ENCODE results near the gene DOCK3.
A peak's percentile ranks its signal among the peaks of the same experiment; 100 is the strongest.
"Not testable (repeated sequence)": the region's sequence is repeated elsewhere in the genome, so short reads cannot be mapped to it uniquely, and the experiment has no call there.

Gene DOCK3

DNA sequence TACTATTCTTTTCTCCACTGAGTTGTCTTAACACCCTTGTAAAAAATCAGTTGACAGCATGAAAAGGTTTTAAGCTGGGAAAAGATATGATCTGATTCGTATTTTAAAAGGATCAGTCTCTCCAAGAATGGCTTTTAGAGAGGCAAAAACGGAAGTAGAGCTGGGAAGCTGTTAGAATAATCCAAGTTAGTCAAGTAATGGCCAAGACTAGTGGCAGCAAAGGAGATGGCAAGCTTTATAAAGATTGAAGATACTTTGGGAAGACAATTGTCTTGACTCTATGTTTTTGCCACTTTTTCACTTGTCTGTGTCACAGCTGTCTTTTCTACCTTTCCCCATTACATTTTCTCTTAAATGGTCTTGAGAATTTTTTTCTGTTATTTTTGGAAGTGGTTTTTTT lies 466.8 kb downstream of the DOCK3 start:
- no peak for DNase-seq

DNA sequence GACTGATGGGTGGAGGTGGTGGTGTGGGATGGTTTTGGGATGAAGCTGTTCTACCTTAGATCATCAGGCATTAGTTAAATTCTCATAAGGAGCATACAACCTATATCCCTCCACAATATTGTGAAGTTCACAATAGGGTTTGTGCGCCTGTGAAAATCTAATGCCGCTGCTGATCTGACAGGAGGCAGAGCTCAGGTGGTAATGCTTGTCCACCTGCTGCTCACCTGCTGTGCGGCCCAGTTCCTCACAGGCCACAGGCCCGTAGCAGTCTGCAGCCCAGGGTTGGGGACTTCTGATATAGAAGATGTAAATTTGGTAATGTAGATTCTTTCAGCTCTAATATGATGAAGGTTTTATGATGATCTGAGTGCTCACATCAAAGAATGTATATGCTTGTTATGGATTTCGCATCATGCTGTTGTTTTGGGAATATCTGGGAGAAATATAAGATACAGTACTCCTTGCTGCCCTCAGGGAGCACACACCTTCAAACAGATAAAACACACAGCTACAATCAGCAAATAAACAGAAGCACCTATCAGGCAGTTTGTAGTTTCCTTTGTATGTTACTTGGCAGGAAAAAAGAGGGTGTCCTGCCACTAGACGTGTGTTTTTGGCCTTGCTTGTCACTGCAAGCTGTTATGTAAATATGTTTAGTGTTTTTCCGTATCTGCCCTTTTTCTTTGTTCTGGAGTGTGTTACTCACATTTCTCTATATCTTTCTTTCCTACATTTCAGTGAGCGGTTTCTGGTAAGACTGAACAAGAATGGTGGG lies 471.3 kb downstream of the DOCK3 start:
- no peak for DNase-seq

DNA sequence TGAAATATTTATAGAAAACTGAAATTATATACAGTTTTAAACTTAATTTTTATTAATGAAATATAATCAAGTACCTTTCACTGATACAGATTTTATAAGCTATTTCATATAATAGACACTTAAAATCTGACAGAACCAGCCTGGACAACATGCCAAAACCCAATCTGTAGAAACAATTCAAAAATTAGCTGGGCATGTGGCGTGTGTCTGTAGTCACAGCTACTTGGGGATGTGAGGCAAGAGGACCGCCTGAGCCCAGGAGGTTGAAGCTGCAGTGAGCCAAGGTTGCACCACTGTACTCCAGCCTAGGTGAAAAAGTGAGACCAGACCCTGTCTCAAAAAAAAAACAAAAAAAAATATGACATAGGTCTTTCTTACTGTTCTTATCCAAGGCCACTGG lies 472.1 kb downstream of the DOCK3 start:
- no peak for DNase-seq

DNA sequence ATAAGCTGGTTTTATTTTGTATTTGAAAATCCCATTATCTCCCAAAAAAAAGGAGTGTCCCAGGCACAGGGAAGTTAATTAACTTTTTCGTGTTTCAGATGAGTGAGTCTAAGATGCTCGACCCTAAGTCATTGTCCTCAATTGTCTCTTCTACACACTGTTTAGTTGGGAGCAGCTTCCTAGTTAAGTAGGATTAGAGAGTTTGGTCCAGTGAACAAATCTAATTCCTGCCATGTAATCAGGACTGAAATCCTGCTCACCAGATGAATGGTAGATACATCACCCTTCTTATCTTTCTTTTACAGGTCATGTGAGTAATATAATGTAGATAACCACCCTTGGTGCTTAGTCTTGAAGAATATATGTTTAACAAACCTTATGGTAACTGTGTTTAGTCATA lies 481.4 kb downstream of the DOCK3 start:
- no peak for DNase-seq

DNA sequence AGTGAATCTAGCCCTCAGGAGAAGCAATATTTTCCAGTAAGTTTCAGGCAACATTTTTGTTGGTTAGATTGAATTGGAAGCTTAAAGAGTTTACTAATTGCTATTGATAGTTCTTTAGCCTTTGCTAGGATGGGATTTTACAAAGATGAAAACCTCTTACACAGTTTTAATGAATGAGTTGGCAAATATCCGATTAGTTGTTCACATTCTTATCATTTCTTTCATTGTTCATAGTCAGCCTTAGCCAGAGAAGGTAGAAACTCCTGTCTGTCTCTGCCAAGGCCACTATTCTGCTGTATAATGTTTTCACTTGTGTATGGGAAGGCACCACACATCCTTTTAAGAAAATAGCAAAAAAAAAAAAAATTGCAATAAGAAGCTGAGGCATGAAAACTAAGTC lies 488.3 kb downstream of the DOCK3 start:
- peak; percentile 21 for DNase-seq

DNA sequence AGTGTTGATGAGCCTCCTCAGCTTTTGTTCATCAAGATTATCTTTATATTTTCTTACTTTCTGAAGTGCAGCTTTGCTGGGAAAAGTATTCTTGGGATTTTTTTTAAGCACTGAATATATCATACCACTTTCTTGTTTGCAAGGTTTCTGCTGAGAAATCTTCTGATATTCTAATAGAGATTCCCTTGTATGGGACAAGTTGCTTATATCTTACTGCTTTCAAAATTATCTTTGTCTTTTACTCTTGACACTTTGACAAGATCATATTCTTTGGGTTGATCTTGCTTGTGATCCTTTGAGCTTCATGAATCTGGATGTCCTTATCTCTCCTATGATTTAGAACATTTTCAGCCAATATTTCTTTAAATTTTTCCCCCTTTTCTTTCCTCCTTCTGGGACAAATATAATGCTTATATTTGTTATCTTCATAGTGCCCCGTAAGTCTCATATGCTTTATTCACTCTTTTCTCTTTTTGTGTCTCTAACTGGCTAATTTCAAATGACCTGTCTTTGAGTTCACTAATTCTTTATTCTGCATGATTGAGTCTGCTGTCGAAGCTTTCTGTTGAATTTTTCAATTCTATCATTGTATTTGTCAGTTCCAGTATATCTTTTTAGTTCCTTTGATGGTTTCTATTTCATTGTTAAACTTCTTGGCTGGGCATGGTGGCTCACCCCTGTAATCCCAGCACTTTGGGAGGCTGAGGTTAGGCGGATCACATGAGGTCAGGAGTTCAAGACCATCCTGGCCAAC lies 499.0 kb downstream of the DOCK3 start:
- no peak for DNase-seq

DNA sequence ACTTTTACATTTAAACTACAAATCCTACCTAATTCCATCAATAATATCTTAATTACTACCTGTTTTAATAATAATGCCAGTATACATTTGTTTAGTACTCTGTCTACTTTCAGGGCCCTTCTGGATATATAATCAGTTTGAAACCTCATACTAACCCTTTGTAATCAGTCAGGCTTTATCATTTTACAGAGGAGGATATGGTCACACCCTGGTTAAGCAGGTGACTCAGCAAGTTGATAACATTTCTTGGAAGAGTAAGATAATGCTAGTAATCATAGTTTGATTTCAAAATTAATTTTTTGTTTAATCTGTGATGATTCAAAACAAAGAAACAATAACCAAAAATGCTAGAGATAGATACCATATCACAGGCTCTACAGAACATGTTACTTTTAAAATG lies 502.2 kb downstream of the DOCK3 start:
- no peak for DNase-seq

DNA sequence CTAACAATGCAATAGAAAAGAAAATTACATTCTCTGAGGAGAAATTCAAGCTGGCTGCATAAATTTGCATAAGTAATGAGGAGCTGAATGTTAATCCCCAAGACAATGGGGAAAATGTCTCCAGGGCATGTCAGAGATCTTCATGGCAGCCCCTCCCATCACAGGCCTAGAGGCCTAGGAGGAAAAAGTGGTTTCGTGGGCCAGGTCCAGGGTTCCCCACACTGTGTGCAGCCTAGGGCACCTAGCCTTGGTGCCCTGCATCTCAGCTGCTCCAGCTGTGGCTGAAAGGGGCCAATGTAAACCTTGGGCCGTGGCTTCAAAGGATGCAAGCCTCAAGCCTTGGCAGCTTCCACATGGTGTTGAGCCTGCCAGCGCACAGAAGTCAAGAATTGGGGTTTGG lies 511.7 kb downstream of the DOCK3 start:
- not testable (repeated sequence) for DNase-seq

DNA sequence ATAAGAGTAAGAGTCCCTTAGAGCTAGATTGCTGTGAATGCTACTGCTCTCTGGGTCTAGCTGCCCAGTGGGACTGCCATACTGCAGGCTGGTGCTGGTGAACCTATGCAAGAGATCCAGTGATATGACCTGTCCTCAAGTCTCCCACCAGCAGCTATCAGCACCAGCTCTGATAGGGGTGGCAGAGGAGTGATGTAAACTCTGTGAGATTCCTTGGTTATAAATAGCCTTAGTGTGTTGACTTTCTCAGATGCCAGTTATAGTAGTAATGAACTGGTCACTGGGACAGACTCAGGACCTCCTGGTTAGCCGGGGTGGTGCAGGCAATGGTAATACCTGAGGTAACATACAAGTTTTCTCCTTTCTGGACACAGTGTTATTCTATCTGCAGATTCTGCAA lies 515.5 kb downstream of the DOCK3 start:
- no peak for DNase-seq

DNA sequence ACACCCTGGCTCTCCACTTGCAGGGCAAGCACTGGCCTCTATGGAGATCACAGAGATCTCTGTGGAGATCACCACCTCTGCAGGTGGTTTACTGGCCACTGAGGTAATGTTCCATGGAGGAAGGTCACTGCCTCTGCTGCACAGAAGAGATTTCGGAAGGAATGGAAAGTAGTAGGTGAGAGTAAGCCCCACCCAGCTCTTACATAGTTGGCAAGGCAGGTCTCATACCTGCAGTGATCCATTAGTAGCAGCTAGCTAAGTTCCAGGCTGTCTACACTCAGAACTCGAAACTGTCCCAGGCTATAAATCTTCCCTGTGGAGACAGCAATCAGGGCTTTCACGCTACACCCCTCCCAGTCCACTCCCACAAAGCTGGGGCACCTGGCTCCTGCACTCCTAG lies 516.1 kb downstream of the DOCK3 start:
- no peak for DNase-seq

DNA sequence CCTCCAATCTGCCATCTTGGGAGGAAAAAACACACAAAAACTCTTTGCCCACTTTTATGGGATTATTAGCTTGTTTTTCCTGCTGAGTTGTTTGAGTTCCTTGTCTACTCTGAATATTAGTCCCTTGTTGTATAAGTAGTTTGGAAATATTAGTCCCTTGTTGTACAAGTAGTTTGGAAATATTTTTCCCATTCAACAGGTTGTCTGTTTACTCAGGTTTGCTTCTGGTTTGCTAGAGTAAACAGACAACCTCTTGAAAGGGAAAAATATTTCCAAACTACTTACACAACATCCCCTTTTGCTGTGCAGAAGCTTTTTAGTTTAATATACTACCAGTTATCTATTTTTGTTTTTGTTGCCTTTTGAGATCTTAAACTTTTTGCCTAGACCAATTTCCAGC lies 517.0 kb downstream of the DOCK3 start:
- DNase-seq = no peak

DNA sequence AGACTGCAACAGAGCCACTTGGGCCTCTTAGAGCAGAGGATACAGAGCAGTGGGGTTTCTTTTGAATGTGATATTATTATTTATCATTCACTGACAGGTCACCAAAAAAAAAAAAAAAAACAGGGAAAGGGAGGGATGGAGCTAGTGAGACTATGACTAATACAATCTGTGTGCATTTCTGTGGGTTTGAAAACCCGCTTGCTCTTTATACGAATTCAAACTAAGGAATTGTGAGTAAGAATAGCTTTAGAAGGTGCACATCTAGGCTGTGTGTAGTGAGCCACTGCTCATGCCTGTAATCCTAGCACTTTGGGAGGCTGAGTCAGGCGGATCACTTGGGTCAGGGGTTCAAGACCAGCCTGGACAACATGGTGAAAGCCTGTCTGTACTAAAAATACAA lies 523.8 kb downstream of the DOCK3 start:
- DNase-seq = no peak

DNA sequence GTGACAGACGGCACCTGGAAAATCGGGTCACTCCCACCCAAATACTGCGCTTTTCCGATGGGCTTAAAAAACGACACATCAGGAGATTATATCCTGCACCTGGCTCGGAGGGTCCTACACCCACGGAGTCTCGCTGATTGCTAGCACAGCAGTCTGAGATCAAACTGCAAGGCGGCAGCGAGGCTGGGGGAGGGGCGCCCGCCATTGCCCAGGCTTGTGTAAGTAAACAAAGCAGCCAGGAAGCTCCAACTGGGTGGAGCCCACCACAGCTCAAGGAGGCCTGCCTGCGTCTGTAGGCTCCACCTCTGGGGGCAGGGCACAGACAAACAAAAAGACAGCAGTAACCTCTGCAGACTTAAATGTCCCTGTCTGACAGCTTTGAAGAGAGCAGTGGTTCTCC lies 524.6 kb downstream of the DOCK3 start:
- DNase-seq = not testable (repeated sequence)

DNA sequence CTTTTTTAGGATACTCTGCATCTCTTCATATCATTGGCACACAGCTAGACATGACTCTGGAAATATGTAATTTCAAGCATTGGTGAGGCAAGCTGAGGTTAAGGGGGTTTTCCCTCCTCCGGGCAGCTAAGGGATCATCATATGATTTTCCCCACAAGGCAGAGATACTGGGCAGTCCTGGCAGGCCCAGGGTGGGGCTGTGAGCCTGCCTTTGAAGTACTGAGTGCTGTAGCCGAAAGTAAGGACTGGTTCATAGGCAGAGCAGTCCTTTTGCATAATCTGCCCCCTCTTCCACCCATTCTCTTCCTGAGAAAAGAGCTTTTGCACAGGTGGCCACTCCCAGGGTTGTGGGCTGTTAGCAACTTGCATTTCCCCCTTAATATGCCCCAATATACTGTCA lies 541.6 kb downstream of the DOCK3 start:
- no peak for DNase-seq

DNA sequence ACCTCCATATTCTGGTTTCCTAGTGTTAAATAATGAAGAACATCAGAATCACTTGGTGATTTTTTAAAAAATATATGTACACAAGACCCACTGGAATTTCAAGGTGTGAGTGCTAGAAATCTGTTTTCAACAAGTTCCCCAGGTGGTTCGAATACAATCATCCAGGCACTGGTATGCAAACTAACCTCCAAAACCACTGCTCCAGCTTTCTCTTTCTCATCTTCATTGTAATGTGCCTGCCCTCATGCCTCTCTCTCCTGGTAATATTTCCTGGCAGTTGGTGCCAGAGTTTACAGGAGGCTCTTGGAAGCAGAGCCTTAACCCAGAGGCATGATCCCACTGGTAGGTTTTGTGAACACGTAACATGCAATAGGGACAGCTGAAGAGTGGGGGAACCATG lies 547.2 kb downstream of the DOCK3 start:
- no peak for DNase-seq

DNA sequence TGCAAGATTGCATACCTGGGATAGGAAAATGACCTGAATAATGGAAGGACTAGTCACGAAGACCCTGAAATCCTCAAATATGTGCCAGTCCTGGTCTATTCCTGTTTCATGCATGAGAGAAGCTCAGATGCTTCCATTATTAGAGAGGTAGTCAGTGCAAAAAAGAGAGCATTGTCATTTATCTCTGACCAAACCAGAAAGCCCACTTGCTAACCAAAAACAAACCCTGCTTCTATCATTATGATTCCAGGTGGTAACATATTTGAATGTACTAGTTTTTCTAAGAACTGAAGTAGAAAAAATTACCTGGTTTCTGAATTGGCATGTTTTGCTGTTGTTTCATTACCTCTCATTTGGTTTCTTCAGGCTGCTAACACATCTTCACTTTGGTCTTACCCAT lies 549.6 kb downstream of the DOCK3 start:
- no peak for DNase-seq

DNA sequence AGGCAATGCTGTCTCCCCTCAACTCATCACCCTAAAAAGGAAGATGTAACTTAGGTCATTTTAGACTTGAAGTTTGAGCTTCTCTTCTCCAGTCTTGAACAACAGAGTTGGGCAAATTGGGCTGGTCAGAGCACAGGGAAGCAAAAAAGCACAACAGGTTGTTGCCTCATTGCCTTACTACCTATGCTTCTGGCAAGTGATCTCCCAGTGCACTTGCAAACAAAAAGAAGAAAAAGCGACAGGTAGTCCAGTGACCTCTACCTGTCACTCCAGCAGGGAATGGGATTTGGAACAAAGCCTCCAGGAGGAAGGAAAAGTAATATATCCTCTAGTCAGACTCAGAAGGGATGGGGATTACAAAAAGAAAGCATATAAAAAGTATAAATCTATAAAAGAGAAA lies 550.1 kb downstream of the DOCK3 start:
- DNase-seq = no peak

DNA sequence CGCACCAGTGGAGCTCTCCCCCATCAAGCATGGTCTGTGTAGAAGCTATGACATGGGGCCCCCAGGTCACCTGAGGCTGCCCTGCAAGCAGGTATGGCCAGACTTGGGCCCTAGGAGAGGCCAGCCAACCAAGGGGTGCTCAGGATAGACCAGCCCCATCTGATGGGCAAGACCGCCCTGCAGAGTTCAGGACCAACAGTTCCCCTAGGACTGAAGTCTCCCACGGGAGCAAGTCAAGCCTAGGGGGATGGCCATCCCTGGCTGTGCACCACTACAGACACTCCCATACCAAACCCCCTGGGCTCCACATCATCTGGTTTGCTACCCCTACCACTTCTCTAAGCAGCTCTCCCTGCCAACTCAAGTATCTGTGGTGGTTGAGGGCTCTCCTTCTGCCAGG lies 568.2 kb downstream of the DOCK3 start:
- DNase-seq = no peak

DNA sequence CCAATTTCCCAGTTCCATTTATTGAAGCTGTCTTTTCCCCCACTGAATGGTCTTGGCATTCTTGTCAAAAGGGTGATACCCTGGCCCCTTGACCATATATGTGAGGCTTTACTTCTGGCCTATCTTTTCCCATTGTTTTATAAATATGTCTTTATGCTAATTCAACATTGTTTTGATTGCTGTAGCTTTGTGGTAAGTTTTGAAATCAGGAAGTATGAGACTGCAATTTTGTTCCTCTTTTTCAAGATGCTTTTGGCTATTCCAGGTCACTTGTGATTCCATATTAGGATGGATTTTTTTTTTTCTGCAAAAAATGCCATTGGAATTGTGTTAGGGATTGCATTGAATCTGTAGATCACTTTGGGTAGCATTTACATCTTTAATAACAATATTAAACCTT lies 569.2 kb downstream of the DOCK3 start:
- DNase-seq = no peak

DNA sequence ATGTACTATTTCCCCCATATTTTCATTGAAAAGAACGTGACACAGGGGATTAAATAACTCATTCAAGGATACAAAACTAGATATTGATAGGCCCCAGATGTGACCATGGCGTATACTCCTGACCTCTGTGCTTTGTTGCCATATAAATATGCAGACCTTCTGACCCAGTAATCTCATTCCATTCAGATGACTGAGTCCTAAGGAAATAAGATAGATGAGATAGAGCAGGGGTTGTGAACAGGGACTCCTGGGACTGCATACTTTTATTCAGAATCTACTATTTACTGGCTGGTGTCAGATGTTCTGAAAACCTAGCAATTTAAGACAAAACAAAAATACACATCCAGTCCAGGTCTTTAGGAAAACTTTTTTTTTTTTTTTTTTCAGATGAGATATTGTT lies 571.1 kb downstream of the DOCK3 start:
- DNase-seq = no peak

DNA sequence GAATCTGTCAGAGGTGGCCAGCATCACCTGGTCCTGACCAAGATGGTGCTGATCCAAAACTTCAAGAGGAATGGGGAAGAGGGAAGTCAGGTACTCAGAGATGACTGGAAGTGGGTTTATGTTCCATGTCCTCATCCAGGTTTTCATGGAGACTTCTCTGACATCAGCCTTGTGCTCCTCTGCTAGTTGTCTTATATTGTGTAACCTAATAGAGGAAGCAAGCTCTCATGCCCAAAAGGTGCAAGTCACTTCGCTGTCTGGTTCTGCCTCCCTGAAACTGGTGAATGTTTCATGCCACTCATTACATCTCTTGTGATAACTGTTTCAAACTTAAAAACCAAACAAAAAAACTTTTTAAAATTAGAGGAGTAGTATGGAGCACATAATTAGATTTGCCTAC lies 583.1 kb downstream of the DOCK3 start:
- no peak for DNase-seq

DNA sequence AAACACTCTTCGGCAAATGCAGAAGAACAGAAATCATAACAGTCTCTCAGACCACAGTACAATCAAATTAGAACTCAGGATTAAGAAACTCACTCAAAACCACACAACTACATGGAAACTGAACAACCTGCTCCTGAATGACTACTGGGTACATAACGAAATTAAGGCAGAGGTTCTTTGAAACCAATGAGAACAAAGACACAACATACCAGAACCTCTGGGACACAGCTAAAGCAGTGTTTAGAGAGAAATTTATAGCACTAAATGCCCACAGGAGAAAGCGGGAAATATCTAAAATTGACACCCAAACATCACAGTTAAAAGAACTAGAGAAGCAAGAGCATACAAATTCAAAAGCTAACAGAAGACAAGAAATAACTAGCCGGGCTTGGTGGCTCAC lies 589.4 kb downstream of the DOCK3 start:
- not testable (repeated sequence) for DNase-seq

DNA sequence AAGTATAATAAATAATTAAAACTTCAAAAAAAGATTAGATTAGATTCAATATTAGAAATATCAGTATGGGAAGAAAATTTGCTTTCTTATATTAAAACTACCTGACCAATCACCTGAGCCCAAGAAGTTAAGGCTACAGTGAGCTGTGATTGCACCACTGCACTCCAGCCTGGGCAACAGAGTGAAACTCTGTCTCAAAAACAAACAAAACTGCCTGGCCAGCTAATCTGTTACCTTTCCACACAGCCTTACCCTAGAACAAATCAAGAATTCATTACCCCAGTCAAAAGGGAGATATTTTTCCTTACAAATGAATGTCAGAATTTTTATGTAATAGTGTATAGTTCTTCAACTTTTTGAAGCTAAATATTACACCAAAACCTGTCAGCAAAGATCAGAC lies 593.4 kb downstream of the DOCK3 start:
- no peak for DNase-seq

DNA sequence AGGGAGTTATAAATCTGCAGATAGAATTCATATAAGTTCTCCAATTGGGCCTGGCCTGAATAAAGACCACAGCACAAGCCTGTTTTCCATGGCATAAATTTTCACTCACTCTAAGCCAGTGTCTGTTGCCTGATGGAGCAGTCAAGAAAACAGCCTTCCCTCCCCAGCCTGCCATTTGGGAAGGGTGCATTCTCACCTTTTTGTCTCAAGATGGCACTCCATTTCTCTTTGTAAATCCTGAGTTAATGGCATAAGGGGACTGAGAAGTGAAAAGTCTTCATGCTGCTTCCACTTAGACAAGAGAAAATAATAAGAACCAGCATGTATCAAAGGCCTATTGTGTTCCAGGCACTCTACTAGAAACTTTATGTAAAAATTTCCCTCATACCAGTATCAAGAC lies 594.7 kb downstream of the DOCK3 start:
- DNase-seq = no peak

DNA sequence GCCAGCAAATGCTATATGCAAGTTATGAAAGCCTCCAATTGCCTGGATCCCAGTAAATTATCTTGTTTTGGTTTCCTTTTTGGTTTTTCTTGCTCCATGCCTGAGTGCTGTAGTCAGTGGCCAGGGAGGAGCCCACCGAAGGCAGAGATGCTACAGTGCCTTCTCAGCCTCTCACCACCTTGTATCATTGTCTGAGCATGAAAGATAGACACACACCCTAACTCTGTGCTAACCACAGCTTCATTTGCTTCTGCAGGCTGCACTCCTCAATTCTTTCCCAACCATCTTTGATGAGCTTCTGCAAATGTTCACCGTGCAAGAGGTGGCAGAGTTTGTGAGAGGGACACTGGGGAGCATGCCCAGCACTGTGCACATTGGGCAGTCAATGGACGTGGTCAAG lies 595.8 kb downstream of the DOCK3 start:
- no peak for DNase-seq
